Astrocyte of the hippocampus (primary cell): ENCODE data around the gene AMZ1.
A peak's percentile ranks its signal among the peaks of the same experiment; 100 is the strongest.
"Not testable (repeated sequence)": the region's sequence is repeated elsewhere in the genome, so short reads cannot be mapped to it uniquely, and the experiment has no call there.

ENCODE experiments used
- DNase-seq: peaks from one replicate; pipeline ENCODE4 v3.0.0; 2011; ENCODE audit warnings: low read depth, low spot score

Gene AMZ1

DNA sequence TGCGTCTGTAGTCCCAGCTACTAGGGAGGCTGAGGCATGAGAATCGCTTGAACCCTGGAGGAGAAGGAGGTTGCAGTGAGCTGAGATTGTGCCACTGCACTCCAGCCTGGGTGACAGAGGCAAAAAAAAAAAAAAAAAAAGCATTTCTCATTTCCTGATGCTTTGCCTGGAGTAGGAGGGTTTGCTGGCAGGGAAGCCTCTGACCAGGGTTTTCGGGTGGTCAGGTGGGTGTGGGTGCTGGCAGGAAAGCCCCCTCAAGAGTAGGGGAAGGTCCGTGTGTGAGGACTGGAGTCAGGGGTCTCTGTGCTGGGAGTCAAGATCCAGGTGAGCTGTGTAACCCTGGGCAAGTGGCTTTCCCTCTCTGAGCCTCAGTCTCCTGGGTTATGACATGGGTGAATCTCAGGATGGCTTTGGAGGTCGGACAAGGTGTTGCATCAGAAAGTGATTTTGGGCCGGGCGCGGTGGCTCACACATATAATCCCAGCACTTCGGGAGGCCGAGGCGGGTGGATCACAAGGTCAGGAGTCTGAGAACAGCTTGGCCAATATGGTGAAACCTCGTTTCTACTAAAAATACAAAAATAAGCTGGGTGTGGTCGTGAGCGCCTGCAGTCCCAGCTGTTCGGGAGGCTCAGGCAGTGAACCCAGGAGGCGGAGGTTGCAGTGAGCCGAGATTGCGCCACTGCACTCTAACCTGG, 3.2 kb downstream of the AMZ1 start:
- DNase-seq, result no peak

DNA sequence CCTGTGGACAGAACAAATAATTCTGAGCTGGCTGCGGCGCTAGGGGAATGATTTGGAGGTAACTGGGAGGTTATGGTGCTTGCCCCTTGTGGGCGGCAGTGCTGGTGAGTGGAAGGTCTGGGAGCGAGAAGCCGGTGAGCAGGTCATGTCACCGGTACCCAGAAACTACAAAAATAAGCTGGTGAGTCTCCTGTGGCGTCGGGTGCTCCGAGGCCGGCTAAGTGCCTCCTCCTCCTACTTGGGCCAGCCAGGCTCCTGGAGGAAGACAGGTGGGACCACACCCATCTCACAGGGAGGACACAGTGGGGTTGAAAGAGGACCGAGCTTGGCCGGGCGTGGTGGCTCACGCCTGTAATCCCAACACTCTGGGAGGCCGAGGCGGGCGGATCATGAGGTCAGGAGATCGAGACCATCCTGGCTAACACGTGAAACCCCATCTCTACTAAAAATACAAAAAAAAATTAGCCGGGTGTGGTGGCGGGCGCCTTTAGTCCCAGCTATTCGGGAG, 4.0 kb downstream of the AMZ1 start:
- DNase-seq, result not testable (repeated sequence)

DNA sequence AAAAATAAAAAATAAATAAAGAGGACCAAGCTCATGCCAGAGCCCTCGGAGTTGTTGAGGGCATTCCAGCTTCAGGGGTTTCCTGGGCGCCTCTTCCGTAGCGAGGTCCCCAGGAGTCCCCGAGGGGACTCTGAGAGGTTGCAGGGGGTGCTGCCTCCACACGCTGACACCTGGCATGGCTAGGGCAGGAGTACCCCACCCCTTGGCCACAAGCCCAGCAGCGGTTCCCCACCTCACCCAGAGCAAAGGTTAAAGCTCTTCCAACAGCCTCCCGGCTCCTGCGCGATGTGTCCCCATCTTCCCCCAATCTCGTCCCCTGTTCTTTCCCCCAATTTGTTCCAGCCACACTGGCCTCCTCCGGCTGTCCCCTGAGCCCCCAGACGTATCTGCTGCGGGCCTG, 4.5 kb downstream of the AMZ1 start:
- DNase-seq, result no peak

DNA sequence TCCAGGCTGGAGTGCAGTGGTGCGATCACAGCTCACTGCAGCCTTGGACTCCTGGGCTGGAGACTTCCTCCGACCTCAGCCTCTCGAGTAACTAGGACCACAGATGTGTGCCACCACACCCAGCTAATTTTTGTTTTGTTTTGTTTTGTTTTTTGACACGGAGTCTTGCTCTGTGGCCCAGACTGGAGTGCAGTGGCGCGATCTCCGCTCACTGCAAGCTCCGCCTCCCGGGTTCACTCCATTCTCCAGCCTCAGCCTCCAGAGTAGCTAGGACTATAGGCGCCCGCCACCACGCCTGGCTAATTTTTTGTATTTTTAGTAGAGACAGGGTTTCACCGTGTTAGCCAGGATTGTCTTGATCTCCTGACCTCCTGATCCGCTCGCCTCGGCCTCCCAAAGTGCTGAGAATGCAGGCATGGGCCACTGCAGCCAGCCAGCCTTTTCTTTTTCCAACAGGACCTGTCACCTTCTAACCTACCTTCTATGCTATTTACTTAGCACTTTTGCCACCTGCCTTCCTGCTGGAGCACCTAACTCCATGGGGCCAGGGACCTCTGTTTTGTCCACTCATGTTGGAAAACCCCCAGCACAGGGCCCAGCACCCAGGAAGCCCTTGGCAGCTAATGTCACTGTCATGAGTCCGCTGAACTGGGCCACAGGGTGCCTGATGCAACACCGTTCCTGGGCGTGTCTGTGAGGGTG, 5.6 kb downstream of the AMZ1 start:
- not testable (repeated sequence) for DNase-seq

DNA sequence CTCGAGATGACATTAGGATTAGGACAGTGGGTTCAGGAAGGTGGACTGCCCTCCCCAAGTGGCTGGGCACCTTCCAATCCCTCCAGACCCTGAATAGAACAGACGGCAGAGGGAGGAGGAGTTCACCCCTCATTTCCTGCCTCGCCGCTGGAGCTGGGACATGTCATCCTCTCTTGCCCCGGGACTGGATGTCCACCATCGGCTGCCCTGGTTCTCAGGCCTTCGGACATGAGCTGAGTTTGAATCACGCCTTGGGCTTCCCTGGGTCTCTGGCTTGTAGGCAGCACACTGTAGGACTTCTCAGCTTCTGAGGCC, 6.1 kb downstream of the AMZ1 start:
- DNase-seq, result not testable (repeated sequence)

DNA sequence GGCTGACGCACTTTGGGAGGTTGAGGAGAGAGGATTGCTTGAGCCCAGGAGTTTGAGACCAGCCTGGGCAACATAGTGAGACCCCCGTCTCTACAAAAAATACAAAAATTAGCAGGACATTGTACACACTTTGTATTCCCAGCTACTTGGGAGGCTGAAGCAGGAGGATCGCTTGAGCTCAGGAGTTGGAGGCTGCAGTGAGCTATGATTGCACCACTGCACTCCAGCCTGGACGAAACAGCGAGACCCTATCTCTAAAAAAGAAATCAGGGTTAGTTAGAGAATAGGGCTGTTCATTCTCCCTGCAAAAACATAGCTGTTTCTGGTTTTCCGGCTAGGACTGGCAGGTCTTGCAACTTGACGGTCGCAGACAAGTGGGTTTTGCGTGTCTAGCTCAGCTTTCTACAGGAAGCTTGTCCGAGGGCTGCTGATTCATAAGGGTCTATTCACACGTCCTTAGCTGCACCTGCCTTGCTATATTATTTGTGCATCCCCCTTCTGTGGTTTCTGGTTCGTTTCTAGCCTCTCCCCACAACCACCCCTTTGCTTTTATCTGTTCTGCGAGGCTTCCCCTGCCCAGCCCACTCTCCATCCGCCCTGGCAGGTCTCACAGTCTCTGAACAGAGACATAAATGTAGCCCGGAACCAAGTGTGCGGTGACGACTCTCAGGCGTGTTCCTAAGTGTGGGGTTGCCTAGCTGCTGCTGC, 10.7 kb downstream of the AMZ1 start:
- DNase-seq, result no peak

DNA sequence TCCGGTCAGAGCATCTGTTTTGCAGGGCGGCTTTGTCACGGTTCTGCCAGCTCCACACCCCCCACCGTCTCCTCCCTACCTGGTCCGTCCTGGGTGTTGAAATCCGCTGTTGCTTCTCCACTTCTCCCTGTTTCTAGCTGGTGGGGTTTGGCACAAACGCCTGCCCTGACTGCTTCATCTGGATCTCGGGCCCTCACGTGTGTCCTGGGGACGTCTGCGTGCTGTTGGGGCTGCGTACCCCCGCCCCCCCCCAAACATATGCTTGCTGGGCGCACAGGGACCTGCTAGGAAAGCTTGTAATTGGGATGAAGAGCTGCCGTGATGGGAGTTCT, 11.3 kb downstream of the AMZ1 start:
- no peak for DNase-seq

DNA sequence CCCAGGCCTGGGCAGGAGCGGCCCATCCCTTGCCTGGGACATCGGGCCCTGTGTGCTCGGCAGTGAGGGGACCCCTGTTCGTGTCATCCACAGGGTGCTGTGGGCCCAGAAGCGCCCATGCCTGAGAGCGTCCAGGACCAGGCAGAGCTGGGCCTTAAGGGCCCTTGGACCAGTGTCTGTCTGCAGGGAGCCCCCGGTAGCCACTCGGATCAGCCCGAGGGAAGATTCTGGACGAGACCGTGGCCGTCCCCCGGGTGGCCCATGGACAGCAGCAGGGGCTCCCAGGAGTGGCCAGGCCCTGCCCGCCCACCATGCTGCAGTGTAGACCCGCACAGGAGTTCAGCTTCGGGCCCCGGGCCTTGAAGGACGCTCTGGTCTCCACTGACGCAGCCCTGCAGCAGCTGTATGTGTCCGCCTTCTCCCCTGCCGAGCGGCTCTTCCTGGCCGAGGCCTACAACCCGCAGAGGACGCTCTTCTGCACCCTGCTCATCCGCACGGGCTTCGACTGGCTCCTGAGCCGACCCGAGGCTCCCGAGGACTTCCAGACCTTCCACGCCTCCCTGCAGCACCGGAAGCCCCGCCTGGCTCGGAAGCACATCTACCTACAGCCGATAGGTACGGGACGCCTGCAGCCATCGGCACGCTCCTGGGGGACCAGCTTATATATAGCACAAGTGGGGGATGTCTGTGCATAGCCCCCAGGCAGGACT, 12.3 kb downstream of the AMZ1 start:
- DNase-seq, result no peak

DNA sequence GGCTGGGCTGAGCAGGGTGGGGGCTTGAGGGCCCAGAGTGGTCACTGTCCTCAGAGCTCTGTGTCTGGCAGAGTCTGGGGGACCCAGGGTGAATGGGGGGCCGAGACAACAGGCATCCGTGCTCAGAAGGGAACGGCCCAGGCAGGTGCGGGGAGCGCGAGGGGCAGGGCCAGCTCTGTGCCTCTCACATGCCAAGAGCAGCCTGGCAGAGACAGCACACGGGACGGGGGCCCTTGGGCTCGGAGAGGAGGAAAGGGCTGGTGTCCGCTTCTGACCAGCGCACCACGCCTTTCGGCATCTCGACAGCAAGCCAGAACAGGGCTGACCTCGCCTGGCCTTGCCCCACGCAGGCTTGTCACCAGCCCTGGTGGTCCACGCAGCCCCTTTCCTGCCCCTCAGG, 13.4 kb downstream of the AMZ1 start:
- DNase-seq, result no peak

DNA sequence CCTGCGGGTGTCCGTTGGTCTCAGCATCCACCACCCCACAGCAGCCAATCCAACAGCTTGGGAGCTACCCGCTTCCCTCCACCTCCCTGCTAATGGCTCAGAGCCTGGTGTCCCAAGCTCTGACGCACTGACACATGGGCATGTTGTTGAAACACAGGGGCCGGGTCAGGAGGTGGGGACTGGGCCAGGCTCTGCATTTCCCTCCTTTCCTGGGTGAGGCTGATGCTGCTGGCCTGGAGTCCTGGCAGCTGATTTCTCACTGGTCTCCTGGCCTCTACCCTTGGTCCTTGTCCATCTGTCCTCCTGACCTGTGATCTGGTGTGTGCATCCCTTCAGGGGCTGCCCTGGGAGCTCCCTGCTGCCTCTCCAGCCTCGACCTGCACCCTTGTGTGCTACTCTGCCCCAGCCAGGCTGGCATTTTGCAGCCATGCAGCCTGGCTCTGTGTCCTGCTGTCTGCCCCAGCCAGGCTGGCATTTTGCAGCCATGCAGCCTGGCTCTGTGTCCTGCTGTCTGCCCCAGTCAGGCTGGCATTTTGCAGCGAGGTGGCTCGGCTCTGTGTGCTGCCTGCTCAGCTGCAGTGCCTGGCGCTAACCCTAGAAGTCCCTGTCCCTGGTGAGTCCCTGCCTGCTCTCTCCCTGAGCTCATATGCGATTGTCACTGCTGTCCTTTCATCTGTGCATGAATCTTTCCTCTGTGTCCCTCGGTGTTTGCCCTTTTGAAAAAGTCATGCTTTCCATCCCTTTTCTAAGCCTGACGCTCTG, 14.0 kb downstream of the AMZ1 start:
- DNase-seq, result peak; percentile 17

DNA sequence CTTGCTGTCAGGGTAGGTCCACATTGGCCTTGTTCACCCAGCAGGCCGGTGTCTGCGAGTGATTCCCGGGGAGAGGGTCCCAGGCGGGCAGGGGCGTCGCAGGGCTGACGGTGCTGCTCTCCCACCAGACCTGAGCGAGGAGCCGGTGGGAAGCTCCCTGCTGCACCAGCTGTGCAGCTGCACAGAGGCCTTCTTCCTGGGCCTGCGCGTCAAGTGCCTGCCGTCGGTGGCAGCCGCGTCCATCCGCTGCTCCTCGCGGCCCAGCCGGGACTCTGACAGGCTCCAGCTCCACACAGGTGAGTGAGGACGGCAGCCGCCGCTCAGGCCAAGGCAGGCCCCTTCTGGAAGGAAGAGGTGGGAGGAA, 14.6 kb downstream of the AMZ1 start:
- no peak for DNase-seq

DNA sequence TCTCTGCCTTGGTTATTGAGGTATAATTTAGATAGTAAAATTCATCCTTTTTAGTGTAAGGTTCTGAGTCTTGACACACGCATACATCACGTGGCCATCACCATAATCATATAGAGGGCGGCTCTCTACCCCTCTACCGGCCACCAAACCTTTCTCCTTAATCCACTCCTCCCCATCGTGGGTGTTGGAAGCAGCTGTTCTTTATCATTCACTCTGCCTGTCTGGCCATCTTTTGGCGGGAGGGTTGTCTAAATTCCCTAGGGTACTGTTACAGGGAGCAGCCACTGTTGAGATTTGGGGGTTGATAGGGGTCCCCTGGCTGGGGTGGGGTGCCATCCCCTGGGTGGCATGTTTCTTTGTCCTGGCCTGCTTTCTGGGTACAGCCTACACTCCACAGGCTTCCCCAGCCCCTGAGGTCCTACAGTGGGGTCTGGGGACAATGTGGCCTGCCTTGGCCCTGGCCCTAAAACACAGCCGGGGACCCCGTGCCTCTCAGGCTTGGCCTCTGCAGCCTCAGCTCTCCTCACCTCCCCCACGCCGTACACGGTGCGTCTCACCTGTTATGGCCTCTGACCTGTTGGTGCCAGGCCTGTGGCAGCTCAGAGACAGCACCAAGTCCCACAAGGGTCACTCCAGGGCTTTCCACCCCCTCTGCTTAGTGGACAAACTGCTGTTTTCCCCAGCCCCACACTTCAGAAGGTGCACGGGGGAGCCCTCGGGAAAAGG, 17.5 kb downstream of the AMZ1 start:
- no peak for DNase-seq

DNA sequence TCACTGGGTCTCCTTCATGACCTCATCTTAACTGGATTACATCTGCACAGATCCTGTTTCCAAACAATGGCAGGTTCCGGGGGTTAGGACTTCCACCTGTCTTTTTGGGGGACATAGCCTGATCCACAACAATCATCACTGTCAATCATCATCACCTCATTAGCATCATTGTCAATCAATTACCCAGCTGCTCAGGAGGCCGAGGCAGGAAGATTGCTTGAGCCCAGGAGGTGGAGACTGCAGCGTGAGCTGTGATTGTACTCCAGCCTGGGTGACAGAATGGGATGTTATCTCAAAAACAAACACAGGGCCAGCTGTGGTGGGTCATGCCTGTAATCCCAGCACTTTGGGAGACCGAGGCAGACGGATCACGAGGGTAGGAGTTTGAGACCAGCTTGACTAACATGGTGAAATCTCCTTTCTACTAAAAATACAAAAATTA, 18.7 kb downstream of the AMZ1 start:
- no peak for DNase-seq

DNA sequence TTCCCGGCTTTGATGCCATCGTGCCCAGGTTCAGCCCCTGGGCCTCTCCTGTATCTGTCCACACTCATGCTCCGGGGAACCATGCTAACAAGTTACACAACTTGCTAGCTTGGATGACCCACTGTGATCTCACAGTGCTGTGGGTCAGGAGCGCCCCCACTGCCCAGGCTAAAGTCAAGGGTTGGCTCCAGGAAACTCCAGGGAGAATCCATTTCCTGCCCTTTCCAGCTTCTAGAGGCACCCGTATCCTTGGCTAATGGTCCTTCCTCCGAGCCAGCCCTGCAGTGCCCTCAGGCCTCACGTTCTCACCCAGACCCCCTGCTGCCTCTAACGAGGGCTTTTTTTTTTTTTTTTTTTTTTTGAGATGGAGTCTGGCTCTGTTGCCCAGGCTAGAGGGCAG, 19.5 kb downstream of the AMZ1 start:
- no peak for DNase-seq

DNA sequence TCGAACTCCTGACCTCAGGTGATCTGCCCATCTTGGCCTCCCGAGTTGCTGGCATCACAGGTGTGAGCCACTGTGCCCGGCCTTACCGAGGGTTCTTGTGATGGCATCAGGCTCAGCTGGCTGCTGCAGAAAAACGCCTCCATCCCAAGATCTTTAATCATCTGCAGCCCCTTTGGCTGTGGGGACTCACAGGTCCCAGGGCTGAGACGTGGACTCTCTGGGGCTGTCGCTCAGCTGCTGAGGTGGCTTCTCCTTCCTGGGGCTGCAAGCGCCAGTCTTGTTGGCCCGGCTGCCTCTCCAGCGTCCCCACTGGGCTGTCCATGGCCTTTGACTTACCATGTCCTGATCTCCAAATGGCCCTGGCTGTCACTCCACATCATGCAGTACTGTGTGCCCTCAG, 20.0 kb downstream of the AMZ1 start:
- no peak for DNase-seq

DNA sequence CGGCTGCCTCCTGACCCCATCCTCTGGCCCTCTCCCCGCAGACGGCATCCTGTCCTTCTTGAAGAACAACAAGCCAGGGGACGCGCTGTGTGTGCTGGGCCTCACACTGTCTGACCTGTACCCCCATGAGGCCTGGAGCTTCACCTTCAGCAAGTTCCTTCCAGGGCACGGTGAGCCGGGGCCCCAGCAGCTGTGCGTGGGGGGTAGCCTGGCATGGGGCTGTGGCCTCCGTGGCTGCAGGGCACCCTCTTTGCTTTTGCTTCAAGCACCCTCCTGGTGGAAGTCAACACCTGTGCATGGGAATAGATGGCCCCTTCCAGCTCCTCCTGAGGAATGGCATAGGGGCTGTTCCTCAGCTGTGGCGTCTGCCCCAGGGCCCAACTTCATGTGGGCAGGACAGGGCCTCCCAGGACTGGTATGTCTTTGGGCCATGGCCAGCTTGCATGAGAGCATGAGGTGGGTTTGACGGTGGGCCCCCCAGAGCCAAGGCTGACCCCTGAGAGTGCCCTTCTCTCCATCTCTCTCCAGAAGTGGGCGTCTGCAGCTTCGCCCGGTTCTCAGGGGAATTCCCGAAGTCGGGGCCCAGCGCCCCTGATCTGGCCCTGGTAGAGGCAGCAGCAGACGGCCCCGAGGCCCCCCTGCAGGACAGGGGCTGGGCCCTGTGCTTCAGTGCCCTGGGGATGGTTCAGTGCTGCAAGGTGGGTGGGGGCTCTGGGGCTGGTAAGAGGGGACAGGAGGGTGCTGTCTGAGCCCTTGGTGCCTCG, 20.7 kb downstream of the AMZ1 start:
- DNase-seq, result no peak

DNA sequence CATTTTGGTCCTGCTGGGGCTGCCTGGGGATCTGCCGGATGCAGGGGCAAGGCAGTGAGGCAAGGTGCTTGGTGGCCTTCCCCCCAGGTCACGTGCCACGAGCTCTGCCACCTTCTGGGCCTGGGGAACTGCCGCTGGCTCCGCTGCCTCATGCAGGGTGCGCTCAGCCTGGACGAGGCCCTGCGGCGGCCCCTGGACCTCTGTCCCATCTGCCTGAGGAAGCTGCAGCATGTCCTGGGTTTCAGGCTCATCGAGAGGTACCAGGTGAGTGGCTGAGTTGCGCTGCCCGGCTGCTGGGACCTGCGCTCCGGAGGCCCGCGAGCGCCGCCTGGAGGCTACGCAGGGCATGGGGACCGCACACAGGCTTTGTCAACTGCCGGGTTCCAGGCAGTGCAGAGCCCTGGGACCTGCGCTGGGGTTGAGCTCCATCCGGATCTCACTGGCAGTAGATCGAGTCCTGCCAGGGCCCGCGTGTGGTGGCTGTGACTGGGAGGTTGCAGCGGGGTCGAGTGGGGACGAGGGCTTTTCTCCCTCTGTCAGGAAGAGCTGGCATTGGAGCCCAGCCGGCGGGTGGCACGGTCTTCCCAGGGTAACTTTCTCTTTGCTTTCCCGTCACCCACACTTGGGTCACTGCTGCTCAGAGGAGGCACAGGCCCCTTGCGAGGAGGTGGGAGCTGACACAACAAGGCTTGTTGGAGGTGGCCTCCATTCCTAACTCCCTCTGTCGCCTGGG, 21.7 kb downstream of the AMZ1 start:
- peak; percentile 81 for DNase-seq

DNA sequence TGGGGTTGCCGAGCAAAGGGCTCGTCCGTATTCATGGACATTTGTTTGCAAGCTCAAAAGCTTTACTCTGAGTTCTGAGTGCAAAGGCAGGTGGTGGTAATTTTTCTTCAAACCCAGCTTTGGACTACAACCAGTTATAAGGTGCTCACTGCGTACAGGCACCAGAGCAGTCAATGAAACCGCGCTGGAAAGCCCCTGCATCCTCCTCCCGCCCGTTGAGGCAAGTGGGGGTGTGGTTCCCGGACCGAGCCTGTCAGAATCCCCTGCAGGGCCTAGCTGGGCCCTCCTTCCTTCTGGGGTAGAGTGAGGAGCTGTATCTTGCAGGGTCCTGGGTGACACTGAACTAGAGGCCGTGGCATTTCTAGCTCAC, 22.3 kb downstream of the AMZ1 start:
- DNase-seq, result no peak

DNA sequence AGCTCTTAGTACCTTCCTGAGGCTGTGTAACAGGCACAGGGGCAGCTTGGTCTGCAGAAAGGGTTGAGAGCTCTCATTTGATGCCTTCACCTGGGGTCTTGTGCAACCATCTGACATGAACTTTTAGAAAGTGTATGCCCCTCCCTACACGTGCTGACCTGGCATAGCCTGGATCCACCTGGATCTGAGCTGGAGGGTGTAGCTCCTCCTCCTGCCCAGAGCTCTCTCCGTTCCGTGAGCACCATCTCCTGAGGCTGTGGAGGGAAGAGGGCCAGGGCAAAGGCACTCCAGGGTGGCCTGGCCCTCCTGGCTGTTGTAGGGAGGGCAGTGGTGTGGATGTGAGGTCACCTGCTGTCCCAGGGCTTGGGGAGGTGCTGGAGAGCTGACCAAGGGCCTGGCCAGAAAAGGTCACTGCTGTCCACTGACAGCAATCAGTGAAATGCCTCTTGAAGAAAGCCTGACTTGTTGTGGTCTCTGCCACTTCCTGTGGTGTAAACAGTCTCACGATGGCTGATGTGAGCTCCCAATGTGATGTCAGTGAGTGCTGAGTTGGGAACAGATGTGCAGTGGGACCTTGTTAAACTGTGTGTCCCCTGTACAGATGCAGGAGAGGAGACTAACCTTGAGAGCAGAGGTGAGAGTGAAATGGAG, 23.0 kb downstream of the AMZ1 start:
- DNase-seq, result no peak
